T-helper 1 cell treated with Interleukin-12 subunit alpha and Interleukin-12 subunit beta and Interleukin-4 antibody, amounts not matched to agents 30 μg/mL and 1 μg/mL, for 36 hours (primary cell): ENCODE results near the gene CAGE1.
"Not testable (repeated sequence)": the region's sequence is repeated elsewhere in the genome, so short reads cannot be mapped to it uniquely, and the experiment has no call there.

ENCODE experiments used
- H3K27ac Mint-ChIP-seq: one replicate; pipeline ENCODE4 v1.8.0; 2021; ENCODE audit warnings: mild to moderate bottlenecking, mixed read lengths
- H3K27me3 Mint-ChIP-seq: one replicate; pipeline ENCODE4 v1.8.0; 2021; ENCODE audit warnings: low read depth, mixed read lengths
- H3K36me3 Mint-ChIP-seq: one replicate; pipeline ENCODE4 v1.8.0; 2021; ENCODE audit warnings: low read depth, mixed read lengths
- H3K4me1 Mint-ChIP-seq: one replicate; pipeline ENCODE4 v1.8.0; 2021; ENCODE audit warnings: low read depth, mixed read lengths
- H3K4me3 Mint-ChIP-seq: one replicate; pipeline ENCODE4 v1.8.0; 2021; ENCODE audit warnings: mild to moderate bottlenecking, moderate library complexity, mixed read lengths
- H3K9me3 Mint-ChIP-seq: one replicate; pipeline ENCODE4 v1.8.0; 2021; ENCODE audit warnings: mixed read lengths

The CAGE1 gene

GRCh38 chr6:7315087-7315947 is 74.2 kb downstream of the CAGE1 start:
- not testable (repeated sequence) for H3K4me3 Mint-ChIP-seq, H3K27me3 Mint-ChIP-seq, H3K9me3 Mint-ChIP-seq, H3K27ac Mint-ChIP-seq
- peaks cover 14% of the 10 kb centered on the region for H3K36me3 Mint-ChIP-seq
- peaks cover 17% of the 10 kb centered on the region for H3K4me1 Mint-ChIP-seq

DNA sequence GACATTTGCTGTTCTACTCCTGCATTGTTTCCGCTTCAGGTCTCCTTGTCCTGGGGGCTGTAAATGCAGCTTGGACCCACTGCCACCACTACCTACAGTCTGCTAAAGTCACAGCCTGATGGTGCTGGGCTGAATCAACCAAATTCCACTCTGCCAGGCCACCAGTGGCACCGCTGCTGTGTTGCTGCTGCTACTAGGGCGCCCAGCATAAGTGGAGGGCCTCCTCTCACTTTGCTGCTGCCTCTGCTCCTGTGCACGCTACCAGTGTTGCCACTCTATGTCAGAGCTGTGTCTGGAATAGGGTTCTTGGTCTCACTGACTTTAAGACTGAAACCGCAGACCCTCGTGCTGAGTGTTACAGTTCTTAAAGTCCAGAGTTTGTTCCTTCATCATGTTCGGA is 75.1 kb downstream of the CAGE1 start:
- Mint-ChIP-seq H3K27me3 (no peaks in the 10 kb centered on the region), H3K27ac (no peak overlapping the region), H3K4me3 (peak overlapping the region; percentile 28), H3K36me3 (peaks cover 23% of the 10 kb centered on the region), H3K9me3 (peaks cover 5% of the 10 kb centered on the region), H3K4me1 (peaks cover 21% of the 10 kb centered on the region)

DNA sequence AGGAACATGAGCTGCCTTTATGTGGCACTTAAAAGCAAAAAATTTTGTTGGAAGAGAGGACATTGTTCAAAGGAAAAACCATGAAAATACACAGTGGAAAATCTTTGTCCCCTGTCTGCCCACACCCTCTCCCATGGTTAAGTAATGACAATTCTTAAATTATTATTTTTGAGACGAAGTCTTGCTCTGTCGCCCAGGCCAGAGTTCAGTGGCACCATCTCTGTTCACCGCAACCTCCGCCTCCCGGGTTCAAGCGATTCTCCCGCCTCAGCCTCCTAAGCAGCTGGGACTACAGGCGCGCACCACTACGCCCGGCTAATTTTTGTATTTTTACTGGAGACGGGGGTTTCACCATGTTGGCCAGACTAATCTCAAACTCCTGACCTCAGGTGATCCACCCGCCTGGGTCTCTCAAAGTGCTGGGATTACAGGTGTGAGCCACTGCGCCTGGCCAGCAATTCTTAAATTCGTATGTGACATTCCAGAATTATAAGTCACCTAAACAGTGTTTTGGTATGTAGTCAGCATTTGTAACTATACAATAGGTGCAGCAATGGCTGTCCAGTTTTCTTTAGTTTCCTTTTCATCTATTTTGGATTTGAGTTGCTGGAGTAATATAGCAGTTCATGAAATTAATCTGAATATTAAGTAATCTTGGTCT is 75.9 kb downstream of the CAGE1 start:
- Mint-ChIP-seq H3K36me3 (peaks cover 31% of the 10 kb centered on the region), H3K9me3 (peaks cover 5% of the 10 kb centered on the region), H3K4me3 (peak overlapping the region; percentile 93), H3K4me1 (peaks cover 26% of the 10 kb centered on the region), H3K27ac (peak overlapping the region; percentile 90), H3K27me3 (no peaks in the 10 kb centered on the region)

DNA sequence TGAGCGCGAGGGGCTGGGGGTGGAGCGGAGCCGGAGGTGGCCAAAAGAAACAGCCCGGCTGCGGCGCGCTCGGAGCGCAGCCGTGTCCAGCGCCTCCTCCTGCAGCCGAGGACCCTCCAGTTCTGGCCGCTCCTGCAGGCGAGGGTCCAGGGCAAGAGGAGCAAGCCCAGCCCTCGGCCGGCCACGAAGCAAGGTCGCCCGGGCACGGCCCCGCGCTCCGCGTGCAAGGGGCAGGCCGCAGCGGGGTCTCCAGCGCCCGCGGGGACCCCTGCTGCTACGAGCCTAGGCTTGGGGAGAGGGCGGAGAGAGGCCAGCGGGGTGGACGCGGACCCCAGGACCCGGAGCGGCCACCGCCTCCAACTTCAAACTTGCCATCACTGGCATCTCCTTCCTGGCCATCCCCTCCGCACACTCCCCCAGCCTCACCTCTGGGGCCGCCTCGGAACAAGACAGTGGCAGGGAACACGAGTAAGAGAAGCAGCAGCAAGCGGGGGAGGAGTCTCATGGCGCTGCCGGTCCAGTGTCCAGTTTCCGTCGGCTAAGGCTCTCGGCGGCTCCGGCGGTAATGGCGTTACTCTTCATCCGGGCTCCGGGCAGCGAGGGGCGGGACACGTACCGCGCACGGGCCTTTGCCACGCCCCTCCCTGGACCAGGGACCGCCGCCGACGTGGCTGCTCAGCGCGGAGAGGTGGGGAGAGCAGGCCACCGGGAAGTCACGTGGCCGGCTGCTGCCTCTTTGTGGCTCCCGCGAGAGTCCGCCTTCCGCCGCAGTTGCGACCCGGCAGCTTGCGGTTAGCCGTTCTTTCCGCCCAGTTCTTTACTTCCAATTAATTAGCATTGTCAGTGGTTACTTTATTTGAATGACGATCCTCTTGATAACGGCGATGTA is 76.7 kb downstream of the CAGE1 start, which contains the start of gene SSR1:
Gene SSR1 (minus strand): TSS at position 584 of the 889 bp plus-strand sequence. CDS start 79 bp downstream, at position 505.
- H3K36me3 Mint-ChIP-seq = peaks cover 36% of the 10 kb centered on the region
- H3K4me3 Mint-ChIP-seq = peak within 1 kb of the TSS; percentile 93
- peak within 1 kb of the TSS; percentile 91 for H3K27ac Mint-ChIP-seq
- H3K4me1 Mint-ChIP-seq = peaks cover 32% of the 10 kb centered on the region
- H3K9me3 Mint-ChIP-seq = peaks cover 5% of the 10 kb centered on the region
- H3K27me3 Mint-ChIP-seq = no peaks in the 10 kb centered on the region

DNA sequence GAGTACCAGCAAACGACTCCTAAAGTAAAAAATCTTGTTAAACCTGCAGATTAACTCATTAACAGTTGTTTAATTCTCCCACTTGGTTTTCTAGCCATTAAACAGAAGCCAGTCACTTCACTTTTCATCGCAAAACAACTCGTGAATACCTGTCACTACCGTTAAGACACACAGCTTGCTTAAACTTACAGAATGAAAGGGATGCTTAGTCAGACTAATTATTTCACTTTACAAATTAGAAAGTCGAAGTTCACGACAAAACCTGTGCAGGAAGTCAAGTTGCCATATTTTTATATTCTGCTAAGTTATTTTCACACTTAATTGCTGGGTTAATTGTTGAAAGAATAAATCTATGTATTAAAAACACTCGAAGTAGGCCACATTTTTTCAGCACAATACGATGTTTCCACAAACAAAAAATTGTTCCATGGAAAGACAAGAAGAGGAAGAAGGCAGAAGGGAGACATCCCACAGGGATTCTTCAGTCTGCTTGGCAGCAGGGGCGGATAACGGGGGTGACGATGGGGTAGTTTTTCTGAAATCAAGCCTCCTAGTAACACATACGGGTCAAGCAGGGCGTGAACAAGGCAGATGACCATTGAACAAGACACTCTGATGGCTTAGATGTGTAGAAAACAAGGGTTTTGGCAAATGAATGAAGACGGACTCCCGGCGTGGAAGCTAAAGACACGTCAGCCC is 77.5 kb downstream of the CAGE1 start:
- Mint-ChIP-seq H3K9me3 (peaks cover 5% of the 10 kb centered on the region), H3K27ac (peak overlapping the region; percentile 91), H3K4me3 (peak overlapping the region; percentile 93), H3K27me3 (no peaks in the 10 kb centered on the region), H3K4me1 (peaks cover 37% of the 10 kb centered on the region), H3K36me3 (peaks cover 42% of the 10 kb centered on the region)

DNA sequence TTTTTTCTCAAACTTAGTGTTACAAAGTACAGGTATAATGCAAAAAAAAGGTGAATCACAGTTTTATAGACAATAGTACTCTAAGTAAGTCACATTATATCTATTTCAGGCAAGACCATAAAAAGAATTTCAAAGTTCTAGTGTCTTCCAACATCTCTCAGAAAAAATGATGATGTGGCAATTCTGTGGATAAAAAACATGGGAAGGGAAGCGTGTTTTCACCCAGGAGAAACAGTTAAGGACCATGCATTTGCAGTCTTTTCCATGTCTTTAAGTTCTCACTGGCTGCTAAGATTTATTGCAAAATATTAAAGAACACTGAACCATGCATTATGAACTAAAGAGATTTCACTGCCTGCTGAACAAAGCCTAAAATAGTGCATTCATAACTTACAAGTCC is 78.4 kb downstream of the CAGE1 start:
- peaks cover 39% of the 10 kb centered on the region for H3K4me1 Mint-ChIP-seq
- H3K27ac Mint-ChIP-seq = peak overlapping the region; percentile 50

DNA sequence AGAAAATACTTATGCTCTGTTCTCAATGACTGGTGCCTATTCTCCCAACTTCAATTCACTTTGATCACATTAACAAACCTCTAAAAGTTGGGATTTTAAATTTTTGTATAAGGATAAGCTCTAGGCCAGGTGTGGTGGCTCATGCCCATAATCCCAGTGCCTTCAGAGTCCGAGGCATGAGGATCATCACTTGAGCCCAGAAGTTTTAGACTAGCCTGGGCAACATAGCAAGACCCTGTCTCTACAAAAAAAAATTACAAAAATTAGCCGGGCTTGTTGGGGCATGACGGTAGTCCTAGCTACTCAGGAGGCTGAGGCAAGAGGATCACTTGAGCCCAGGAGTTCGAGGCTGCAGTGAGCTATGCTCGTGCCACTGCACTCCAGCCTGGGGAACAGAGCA is 80.5 kb downstream of the CAGE1 start:
- Mint-ChIP-seq H3K9me3 (peaks cover 5% of the 10 kb centered on the region), H3K27ac (no peak overlapping the region), H3K27me3 (no peaks in the 10 kb centered on the region), H3K36me3 (peaks cover 58% of the 10 kb centered on the region), H3K4me1 (peaks cover 45% of the 10 kb centered on the region), H3K4me3 (no peak overlapping the region)

More for the DNA sequence above, 78.4 kb downstream of the CAGE1 start:
- Mint-ChIP-seq H3K36me3 (peaks cover 44% of the 10 kb centered on the region), H3K9me3 (peaks cover 5% of the 10 kb centered on the region), H3K4me3 (peak overlapping the region; percentile 78), H3K27me3 (no peaks in the 10 kb centered on the region)

DNA sequence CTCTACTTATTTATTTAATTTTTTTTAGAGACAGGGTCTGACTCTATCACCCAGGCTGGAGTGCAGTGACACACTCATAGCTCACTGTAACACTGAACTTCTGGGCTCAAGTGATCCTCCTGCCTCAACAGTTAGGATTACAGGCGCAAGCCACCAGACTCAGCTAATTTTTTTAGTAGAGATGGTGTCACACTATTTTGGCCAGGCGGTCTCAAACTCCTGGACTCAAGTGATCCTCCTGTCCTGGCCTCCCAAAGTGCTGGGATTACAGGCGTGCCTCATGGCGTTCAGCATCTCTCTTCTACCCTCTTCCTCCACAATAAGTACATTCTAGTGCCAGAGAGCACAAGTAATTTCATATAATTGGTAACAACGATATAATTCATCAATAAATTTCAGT is 82.0 kb downstream of the CAGE1 start:
- Mint-ChIP-seq H3K27me3 (no peaks in the 10 kb centered on the region), H3K4me3 (no peak overlapping the region), H3K9me3 (peaks cover 5% of the 10 kb centered on the region), H3K27ac (no peak overlapping the region), H3K4me1 (peaks cover 42% of the 10 kb centered on the region), H3K36me3 (peaks cover 62% of the 10 kb centered on the region)

GRCh38 chr6:7304821-7305220 is 84.7 kb downstream of the CAGE1 start:
- no peaks in the 10 kb centered on the region for H3K27me3 Mint-ChIP-seq
- no peak overlapping the region for H3K4me3 Mint-ChIP-seq
- peaks cover 3% of the 10 kb centered on the region for H3K9me3 Mint-ChIP-seq
- peaks cover 29% of the 10 kb centered on the region for H3K4me1 Mint-ChIP-seq
- H3K36me3 Mint-ChIP-seq = peaks cover 57% of the 10 kb centered on the region
- H3K27ac Mint-ChIP-seq = no peak overlapping the region

GRCh38 chr6:7301702-7302101 is 87.8 kb downstream of the CAGE1 start:
- Mint-ChIP-seq H3K9me3 (no peaks in the 10 kb centered on the region), H3K27me3 (no peaks in the 10 kb centered on the region), H3K27ac (no peak overlapping the region), H3K4me3 (no peak overlapping the region), H3K36me3 (peaks cover 48% of the 10 kb centered on the region), H3K4me1 (peaks cover 19% of the 10 kb centered on the region)

DNA sequence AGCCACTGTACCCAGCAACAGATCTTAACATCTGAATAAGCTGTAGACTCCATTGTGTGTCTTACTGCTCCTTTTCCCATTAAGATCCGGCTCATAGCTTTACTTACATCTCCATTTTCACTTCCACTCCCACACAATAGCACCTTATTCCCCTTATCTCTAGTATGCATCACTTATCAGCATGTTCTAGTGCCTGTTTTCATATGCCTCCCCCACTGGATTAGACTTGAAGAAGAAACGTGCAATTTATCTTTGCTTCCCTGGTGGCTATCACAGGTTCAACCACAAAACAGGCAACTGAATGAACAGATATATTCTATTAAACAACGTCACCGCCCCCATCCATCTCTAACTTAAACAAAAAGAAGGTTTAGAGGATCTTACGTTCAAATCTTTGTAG is 88.6 kb downstream of the CAGE1 start:
- Mint-ChIP-seq H3K27ac (no peak overlapping the region), H3K4me1 (peaks cover 20% of the 10 kb centered on the region), H3K4me3 (no peak overlapping the region), H3K36me3 (peaks cover 52% of the 10 kb centered on the region), H3K9me3 (no peaks in the 10 kb centered on the region), H3K27me3 (no peaks in the 10 kb centered on the region)

DNA sequence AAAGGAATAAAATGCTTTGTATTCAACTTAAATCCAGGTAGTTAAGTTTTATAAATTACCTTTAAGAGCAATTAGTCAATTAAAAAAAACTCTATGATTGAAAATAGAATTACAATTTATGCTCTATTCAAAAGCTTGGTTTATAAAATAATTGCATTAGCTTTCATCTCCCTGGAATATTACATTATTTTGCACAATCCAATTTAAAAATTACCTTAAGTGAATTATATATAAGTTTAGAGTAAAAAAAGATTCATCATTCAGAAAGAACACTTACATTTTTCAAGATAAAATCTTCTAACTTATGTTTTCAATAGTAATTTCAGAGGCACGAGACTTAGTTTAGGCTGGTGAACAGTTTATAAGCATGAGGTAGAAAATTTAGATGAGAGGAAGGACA is 91.4 kb downstream of the CAGE1 start:
- Mint-ChIP-seq H3K27ac (no peak overlapping the region), H3K4me1 (peaks cover 11% of the 10 kb centered on the region), H3K4me3 (no peak overlapping the region), H3K36me3 (peaks cover 44% of the 10 kb centered on the region), H3K27me3 (no peaks in the 10 kb centered on the region), H3K9me3 (no peaks in the 10 kb centered on the region)

DNA sequence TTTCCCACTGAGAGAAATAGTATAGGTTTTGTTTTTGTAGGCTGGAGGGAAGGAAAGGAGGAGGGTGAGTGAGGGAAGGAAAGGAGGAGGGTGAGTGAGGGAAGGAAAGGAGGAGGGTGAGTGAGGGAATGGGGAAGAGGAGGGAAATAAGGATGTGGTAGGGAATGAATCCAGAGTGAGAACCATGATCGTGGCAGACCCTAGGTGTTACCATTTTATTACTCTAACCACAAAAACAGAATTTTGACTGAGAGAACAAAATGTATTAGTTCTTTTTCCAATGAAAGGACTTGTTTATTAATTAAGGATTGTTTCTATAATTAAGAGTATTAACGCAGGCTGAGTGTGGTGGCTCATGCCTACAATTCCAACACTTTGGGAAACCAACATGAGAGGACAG is 92.9 kb downstream of the CAGE1 start:
- Mint-ChIP-seq H3K4me3 (no peak overlapping the region), H3K36me3 (peaks cover 48% of the 10 kb centered on the region), H3K27ac (no peak overlapping the region), H3K27me3 (no peaks in the 10 kb centered on the region), H3K4me1 (peaks cover 15% of the 10 kb centered on the region), H3K9me3 (no peaks in the 10 kb centered on the region)

DNA sequence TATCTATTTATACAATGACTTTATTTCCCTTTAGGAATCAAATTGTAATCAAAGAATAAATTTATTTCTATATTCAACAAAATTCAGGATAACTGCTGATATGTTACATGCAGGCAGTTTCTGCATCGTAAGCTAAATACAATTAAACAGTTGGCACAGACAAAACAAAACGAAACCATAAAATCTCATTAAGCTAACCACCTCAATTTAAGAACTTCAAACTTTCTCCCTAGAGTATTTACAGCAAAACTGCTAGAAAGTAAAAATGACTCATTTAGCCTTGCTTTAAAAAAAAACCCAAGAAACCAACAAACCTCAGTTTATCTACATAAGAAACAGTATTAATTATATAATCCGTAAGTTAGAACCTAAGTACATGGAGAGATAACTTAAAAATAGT is 93.6 kb downstream of the CAGE1 start:
- no peak overlapping the region for H3K27ac Mint-ChIP-seq
- H3K9me3 Mint-ChIP-seq = no peaks in the 10 kb centered on the region
- peaks cover 15% of the 10 kb centered on the region for H3K4me1 Mint-ChIP-seq
- no peaks in the 10 kb centered on the region for H3K27me3 Mint-ChIP-seq
- no peak overlapping the region for H3K4me3 Mint-ChIP-seq
- peaks cover 41% of the 10 kb centered on the region for H3K36me3 Mint-ChIP-seq
